Loucy (cell line): Measurements from ENCODE around the gene PFN4.

Experiments used
- CTCF ChIP-seq: fragments of 200-600 bp; sonication (generic); conservative IDR thresholded peaks from 2 replicates; pipeline ENCODE4 v1.5.1; 2014; ENCODE audit warnings: mild to moderate bottlenecking, antibody characterized with exemption, low read length
- EZH2phosphoT487 ChIP-seq: fragments of 200-600 bp; IDR thresholded peaks from 2 replicates; pipeline ENCODE4 v1.6.1; 2018; ENCODE audit warnings: antibody characterized with exemption, mild to moderate bottlenecking, moderate library complexity, borderline replicate concordance

- TF ChIP-seq CTCF, result no peak
- TF ChIP-seq EZH2phosphoT487, result no peak
Observed at GRCh38 chr2:24076849-24077534, 46.1 kb downstream of the PFN4 start.
